GM23248 (cell line): ENCODE measurements around the gene MTUS2. TPM values are rescaled to one million over a fixed set of nuclear protein-coding genes. Genes with fewer than 3 reads are reported as not detected.

Experiments used
- DNase-seq: peaks from one replicate; pipeline ENCODE4 v3.0.0-alpha.2; 2015
- H2AFZ ChIP-seq: fragments of 200-600 bp; sonication (generic); 2 replicates; pipeline ENCODE4 v1.6.1; 2016; ENCODE audit warnings: antibody characterized with exemption
- H3F3A ChIP-seq: fragments of 200-600 bp; sonication (generic); 2 replicates; pipeline ENCODE4 v1.6.1; 2016; ENCODE audit warnings: mild to moderate bottlenecking, antibody characterized with exemption, mixed run types; ENCODE audit not compliant: insufficient read depth
- H3K27ac ChIP-seq: fragments of 200-600 bp; sonication (generic); 2 replicates; pipeline ENCODE4 v1.5.1; 2016; ENCODE audit warnings: mild to moderate bottlenecking
- H3K27me3 ChIP-seq: fragments of 200-600 bp; sonication (generic); replicated peaks from 2 replicates; pipeline ENCODE4 v1.6.1; 2016; ENCODE audit warnings: mild to moderate bottlenecking; ENCODE audit not compliant: insufficient read depth
- H3K36me3 ChIP-seq: fragments of 200-600 bp; sonication (generic); 2 replicates; pipeline ENCODE4 v1.6.1; 2016; ENCODE audit warnings: low read depth, mild to moderate bottlenecking
- H3K4me1 ChIP-seq: fragments of 200-600 bp; sonication (generic); 2 replicates; pipeline ENCODE4 v1.6.1; 2016; ENCODE audit warnings: mild to moderate bottlenecking; ENCODE audit not compliant: insufficient read depth
- H3K4me2 ChIP-seq: fragments of 200-600 bp; sonication (generic); one replicate; pipeline ENCODE4 v1.6.1; 2016; ENCODE audit warnings: mild to moderate bottlenecking; ENCODE audit not compliant: unreplicated experiment
- H3K4me3 ChIP-seq: fragments of 200-600 bp; sonication (generic); 2 replicates; pipeline ENCODE4 v1.5.1; 2016; ENCODE audit warnings: mild to moderate bottlenecking
- H3K79me2 ChIP-seq: fragments of 200-600 bp; sonication (generic); 2 replicates; pipeline ENCODE4 v1.6.1; 2016; ENCODE audit warnings: mild to moderate bottlenecking; ENCODE audit not compliant: insufficient read depth
- H3K9ac ChIP-seq: fragments of 200-600 bp; sonication (generic); 2 replicates; pipeline ENCODE4 v1.6.1; 2016; ENCODE audit warnings: mild to moderate bottlenecking
- H3K9me2 ChIP-seq: fragments of 200-600 bp; sonication (generic); 2 replicates; pipeline ENCODE4 v1.6.1; 2016; ENCODE audit warnings: mixed run types, mild to moderate bottlenecking, moderate library complexity; ENCODE audit not compliant: insufficient read depth
- H3K9me3 ChIP-seq: fragments of 200-600 bp; sonication (generic); one replicate; pipeline ENCODE4 v1.6.1; 2017; ENCODE audit warnings: low read depth
- H4K20me1 ChIP-seq: fragments of 200-600 bp; sonication (generic); 2 replicates; pipeline ENCODE4 v1.6.0; 2016; ENCODE audit not compliant: insufficient read depth
- EZH2 ChIP-seq: fragments of 200-600 bp; sonication (generic); IDR thresholded peaks from 2 replicates; pipeline ENCODE4 v1.6.1; 2018; ENCODE audit warnings: antibody characterized with exemption, mild to moderate bottlenecking; ENCODE audit not compliant: insufficient read depth, poor library complexity, severe bottlenecking
- EZH2phosphoT487 ChIP-seq: fragments of 200-600 bp; sonication (generic); IDR thresholded peaks from 2 replicates; pipeline ENCODE4 v1.6.1; 2018; ENCODE audit warnings: antibody characterized with exemption, moderate library complexity, mild to moderate bottlenecking, low read depth; ENCODE audit not compliant: insufficient read depth
- WGBS, 2 experiments: methylation state at CpG; one replicate each; pipeline ENCODE4 v1.1.6; 2015 to 2017; ENCODE audit warnings: low lambda C conversion rate in 2 of 2, low coverage in 1 of 2; ENCODE audit errors: missing lambda C conversion rate in 2 of 2; 5-methylcytosine and 5-hydroxymethylcytosine counted together
- in situ Hi-C: fragments of 300-500 bp; cut with MboI; formaldehyde crosslinking; loops from 2 replicates; pipeline ENCODE4 v1.15.0; 2020
- polyA plus RNA-seq: library from polyadenylated mRNA; unstranded; fragments of >200 nt; fragmentation: Nextera tagmentation; extraction: Ambion mirVana; gene quantifications from 2 replicates; pipeline ENCODE4 v1.2.1, GENCODE V29; 2016
- total RNA-seq: library from RNA; depleted of rRNA; stranded (reverse); fragments of >200 nt; shearing (Covaris generic); gene quantifications from 2 replicates; pipeline ENCODE4 v1.2.3, GENCODE V29; 2014

The MTUS2 gene
- total and polyA plus RNA-seq, 2 experiments from 2014 or later, result 0.43 to 0.74 TPM

DNA sequence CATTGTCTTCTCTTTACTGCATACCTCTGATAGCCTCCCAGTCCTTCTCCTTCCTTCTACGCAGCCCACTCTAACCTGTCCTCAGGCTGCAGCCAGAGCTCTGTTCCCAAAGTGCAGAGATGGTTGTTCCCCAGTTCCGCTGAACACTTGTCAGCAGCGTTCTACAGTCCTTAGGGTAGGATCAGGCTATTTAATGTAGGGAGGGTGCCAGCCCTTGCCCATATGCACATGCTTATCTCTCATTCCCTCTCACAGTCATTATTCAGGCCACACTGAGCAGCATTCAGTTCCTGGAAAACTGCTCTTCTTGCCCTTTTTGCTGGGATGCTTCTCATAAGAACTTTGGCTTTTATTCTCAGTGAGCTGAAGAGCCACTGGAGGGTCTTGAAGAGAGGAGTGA lies 180.7 kb downstream of the MTUS2 start:
- Histone ChIP-seq H3K9me2 (no peaks in the 10 kb centered on the region), H3K27me3 (no peaks in the 10 kb centered on the region), H3K79me2 (no peaks in the 10 kb centered on the region), H3K27ac (no peak overlapping the region), H3F3A (no peaks in the 10 kb centered on the region), H3K4me1 (no peaks in the 10 kb centered on the region), H2AFZ (no peak overlapping the region), H3K9me3 (no peaks in the 10 kb centered on the region), H3K4me2 (no peak overlapping the region), H3K36me3 (no peaks in the 10 kb centered on the region), H4K20me1 (no peaks in the 10 kb centered on the region), H3K4me3 (no peak overlapping the region), H3K9ac (no peak overlapping the region)
- no peak for DNase-seq
- in situ Hi-C loops, result no loop called here
- TF ChIP-seq EZH2 (no peak), EZH2phosphoT487 (no peak)
- 34 to 56% methylated on average over 3 of the region's 3 CpGs for WGBS, 2 experiments

- Histone ChIP-seq H4K20me1 (no peaks in the 10 kb centered on the region), H3K9ac (no peak overlapping the region), H3K79me2 (no peaks in the 10 kb centered on the region), H3K9me2 (no peaks in the 10 kb centered on the region), H3K36me3 (no peaks in the 10 kb centered on the region), H3F3A (no peaks in the 10 kb centered on the region), H2AFZ (no peak overlapping the region), H3K4me3 (no peak overlapping the region), H3K27ac (no peak overlapping the region), H3K9me3 (no peaks in the 10 kb centered on the region), H3K27me3 (no peaks in the 10 kb centered on the region), H3K4me2 (no peak overlapping the region), H3K4me1 (no peaks in the 10 kb centered on the region)
- in situ Hi-C loops, result no loop called here
- WGBS, 2 experiments, result 9 to 11% methylated on average over 8 of the region's 8 CpGs
- no peak for TF ChIP-seq EZH2
- no peak for TF ChIP-seq EZH2phosphoT487
- no peak for DNase-seq
These were observed 185.1 kb downstream of the MTUS2 start for GRCh38 chr13:29005035-29005762.

GRCh38 chr13:29005763-29006120 lies 185.6 kb downstream of the MTUS2 start:
- H3K4me2 ChIP-seq, result no peak overlapping the region
- H3F3A ChIP-seq, result no peaks in the 10 kb centered on the region
- H4K20me1 ChIP-seq, result no peaks in the 10 kb centered on the region
- no peaks in the 10 kb centered on the region for H3K79me2 ChIP-seq
- H3K9me2 ChIP-seq, result no peaks in the 10 kb centered on the region
- 8 to 21% methylated on average over 2 of the region's 2 CpGs for WGBS, 2 experiments
- no peak overlapping the region for H3K9ac ChIP-seq
- H3K4me1 ChIP-seq, result no peaks in the 10 kb centered on the region
- H3K4me3 ChIP-seq, result no peak overlapping the region
- in situ Hi-C loops, result no loop called here
- no peak overlapping the region for H2AFZ ChIP-seq
- no peak overlapping the region for H3K27ac ChIP-seq
- TF ChIP-seq EZH2 (no peak), EZH2phosphoT487 (no peak)
- no peaks in the 10 kb centered on the region for H3K27me3 ChIP-seq
- H3K9me3 ChIP-seq, result no peaks in the 10 kb centered on the region
- no peak for DNase-seq
- no peaks in the 10 kb centered on the region for H3K36me3 ChIP-seq

DNA sequence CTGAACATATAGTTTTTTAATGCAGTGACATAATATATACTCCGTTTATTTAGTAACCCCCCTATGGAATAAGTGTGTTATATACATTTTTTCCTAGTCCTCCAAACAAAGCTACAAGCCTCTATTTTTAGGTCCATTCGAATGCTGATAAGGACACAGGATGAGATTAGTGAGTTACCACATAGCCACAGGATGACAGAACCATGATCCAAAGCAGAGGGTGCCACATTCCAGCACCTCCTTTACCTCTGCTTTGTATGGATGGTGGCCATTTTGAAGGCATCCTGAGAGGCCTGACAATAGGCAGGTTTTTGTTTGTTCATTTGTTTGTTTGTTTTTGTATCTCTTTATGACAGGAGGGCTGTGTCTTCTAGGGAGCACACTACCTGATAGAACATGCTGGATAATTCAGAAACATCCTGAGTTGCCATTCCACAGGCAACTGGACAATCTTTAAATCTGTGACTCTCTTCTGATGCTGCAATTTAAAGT lies 186.3 kb downstream of the MTUS2 start:
- H3K4me3 ChIP-seq, result no peak overlapping the region
- no peaks in the 10 kb centered on the region for H3K9me3 ChIP-seq
- H2AFZ ChIP-seq, result no peak overlapping the region
- no peaks in the 10 kb centered on the region for H3K27me3 ChIP-seq
- H3K27ac ChIP-seq, result no peak overlapping the region
- no peaks in the 10 kb centered on the region for H3K4me1 ChIP-seq
- H4K20me1 ChIP-seq, result no peaks in the 10 kb centered on the region
- WGBS, 2 experiments, result 10 to 11% methylated on average over 2 of the region's 2 CpGs
- no peaks in the 10 kb centered on the region for H3F3A ChIP-seq
- H3K9me2 ChIP-seq, result no peaks in the 10 kb centered on the region
- in situ Hi-C loops, result no loop called here
- no peak for TF ChIP-seq EZH2phosphoT487
- no peak for TF ChIP-seq EZH2
- no peaks in the 10 kb centered on the region for H3K79me2 ChIP-seq
- no peak for DNase-seq
- no peak overlapping the region for H3K9ac ChIP-seq
- H3K36me3 ChIP-seq, result no peaks in the 10 kb centered on the region
- no peak overlapping the region for H3K4me2 ChIP-seq
